Gastrocnemius medialis (tissue), 4 donors: ENCODE measurements around the gene GAL3ST3.

Experiments
- CTCF ChIP-seq, 5 experiments: fragments of 450-650 bp in 3 of 5; fragments of 200-600 bp in 2 of 5; sonication (generic) in 2 of 5; IDR thresholded peaks in 4 of 5; conservative IDR thresholded peaks in 1 of 5; 1 replicate in 4 of 5; 2 replicates in 1 of 5; pipeline ENCODE4 v1.5.1; 2016 to 2019; ENCODE audit warnings: antibody characterized with exemption in 5 of 5, mild to moderate bottlenecking in 3 of 5, moderate library complexity in 3 of 5
- POLR2A ChIP-seq, 2 donors: fragments of 450-650 bp; IDR thresholded peaks; one replicate each; pipeline ENCODE4 v1.6.1; 2017; ENCODE audit warnings: antibody characterized with exemption in 2 of 2, mild to moderate bottlenecking in 2 of 2, moderate library complexity in 2 of 2

GRCh38 chr11:66013762-66014100 is 35.2 kb downstream of the GAL3ST3 start:
- TF ChIP-seq POLR2A (IDR thresholded peaks at IDR 0.05), result no peak
- TF ChIP-seq CTCF (IDR thresholded peaks at IDR 0.05 in 4 of 5, conservative IDR thresholded peaks at IDR 0.05 in 1 of 5), result no peak
